ENCODE results near the gene DYSF.

Gene DYSF

DNA sequence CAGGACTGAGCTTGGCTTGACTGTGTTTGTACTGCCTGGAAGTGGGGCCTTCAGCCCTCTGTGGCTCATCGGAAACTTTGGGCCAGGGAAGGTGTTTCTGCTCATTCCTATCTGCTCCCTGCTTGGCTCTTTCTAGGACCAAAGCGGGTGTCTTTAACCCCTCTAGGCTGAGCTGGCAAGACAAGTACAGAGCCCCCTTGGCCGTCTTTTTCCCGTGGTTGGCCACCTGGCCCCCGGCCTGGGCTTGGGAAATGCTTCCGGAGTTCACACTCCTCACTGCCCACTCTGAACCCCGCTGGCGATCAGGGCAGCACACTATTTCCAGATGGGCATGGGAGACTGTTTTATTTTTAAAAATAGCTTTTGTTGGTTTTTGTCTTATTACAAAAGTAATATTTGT is 243.0 kb downstream of the DYSF start:
- in situ Hi-C loops (cut with MboI; ENCODE audit: low pct_unique_long_range_greater_than_20kb, low sequenced_read_pairs, unreplicated experiment) = no loop called here
- no peak for DNase-seq (ENCODE audit: low spot score)
- TF ChIP-seq, protein P1, sequence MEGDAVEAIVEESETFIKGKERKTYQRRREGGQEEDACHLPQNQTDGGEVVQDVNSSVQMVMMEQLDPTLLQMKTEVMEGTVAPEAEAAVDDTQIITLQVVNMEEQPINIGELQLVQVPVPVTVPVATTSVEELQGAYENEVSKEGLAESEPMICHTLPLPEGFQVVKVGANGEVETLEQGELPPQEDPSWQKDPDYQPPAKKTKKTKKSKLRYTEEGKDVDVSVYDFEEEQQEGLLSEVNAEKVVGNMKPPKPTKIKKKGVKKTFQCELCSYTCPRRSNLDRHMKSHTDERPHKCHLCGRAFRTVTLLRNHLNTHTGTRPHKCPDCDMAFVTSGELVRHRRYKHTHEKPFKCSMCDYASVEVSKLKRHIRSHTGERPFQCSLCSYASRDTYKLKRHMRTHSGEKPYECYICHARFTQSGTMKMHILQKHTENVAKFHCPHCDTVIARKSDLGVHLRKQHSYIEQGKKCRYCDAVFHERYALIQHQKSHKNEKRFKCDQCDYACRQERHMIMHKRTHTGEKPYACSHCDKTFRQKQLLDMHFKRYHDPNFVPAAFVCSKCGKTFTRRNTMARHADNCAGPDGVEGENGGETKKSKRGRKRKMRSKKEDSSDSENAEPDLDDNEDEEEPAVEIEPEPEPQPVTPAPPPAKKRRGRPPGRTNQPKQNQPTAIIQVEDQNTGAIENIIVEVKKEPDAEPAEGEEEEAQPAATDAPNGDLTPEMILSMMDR (IDR thresholded peaks at IDR 0.05; ENCODE audit: extremely low read depth, insufficient read depth, missing control alignments) = no peak

- DNase-seq (ENCODE audit: low spot score) = no peak
- TF ChIP-seq, protein P1 (IDR thresholded peaks at IDR 0.05; ENCODE audit: extremely low read depth, insufficient read depth, missing control alignments) = no peak
- in situ Hi-C loops (cut with MboI; ENCODE audit: low pct_unique_long_range_greater_than_20kb, low sequenced_read_pairs, unreplicated experiment) = no loop called here
These were observed 244.0 kb downstream of the DYSF start for GRCh38 chr2:71697106-71698004.

- in situ Hi-C loops (cut with MboI; ENCODE audit: low pct_unique_long_range_greater_than_20kb, low sequenced_read_pairs, unreplicated experiment) = no loop called here
- TF ChIP-seq, protein P1 (IDR thresholded peaks at IDR 0.05; ENCODE audit: extremely low read depth, insufficient read depth, missing control alignments) = no peak
- DNase-seq (ENCODE audit: low spot score) = no peak
These were observed 246.1 kb downstream of the DYSF start for GRCh38 chr2:71699428-71699827.

- DNase-seq (ENCODE audit: low spot score) = no peak
- TF ChIP-seq, protein P1 (IDR thresholded peaks at IDR 0.05; ENCODE audit: extremely low read depth, insufficient read depth, missing control alignments) = no peak
- in situ Hi-C loops (cut with MboI; ENCODE audit: low pct_unique_long_range_greater_than_20kb, low sequenced_read_pairs, unreplicated experiment) = no loop called here
These were observed 246.8 kb downstream of the DYSF start for GRCh38 chr2:71700041-71700657.

GRCh38 chr2:71700658-71701397 is 247.5 kb downstream of the DYSF start:
- in situ Hi-C loops (cut with MboI; ENCODE audit: low pct_unique_long_range_greater_than_20kb, low sequenced_read_pairs, unreplicated experiment) = no loop called here
- no peak for DNase-seq (ENCODE audit: low spot score)
- TF ChIP-seq, protein P1 (IDR thresholded peaks at IDR 0.05; ENCODE audit: extremely low read depth, insufficient read depth, missing control alignments) = no peak

Measured in GM13977 (cell line).